ENCODE data around the gene C1QTNF6. TPM values are rescaled to one million over a fixed set of nuclear protein-coding genes. Genes with fewer than 3 reads are reported as not detected.

The C1QTNF6 gene
- total and polyA plus RNA-seq, 2 of the 4 experiments (the other 2 are of a cell fraction), result 1.1 to 10.9 TPM

DNA sequence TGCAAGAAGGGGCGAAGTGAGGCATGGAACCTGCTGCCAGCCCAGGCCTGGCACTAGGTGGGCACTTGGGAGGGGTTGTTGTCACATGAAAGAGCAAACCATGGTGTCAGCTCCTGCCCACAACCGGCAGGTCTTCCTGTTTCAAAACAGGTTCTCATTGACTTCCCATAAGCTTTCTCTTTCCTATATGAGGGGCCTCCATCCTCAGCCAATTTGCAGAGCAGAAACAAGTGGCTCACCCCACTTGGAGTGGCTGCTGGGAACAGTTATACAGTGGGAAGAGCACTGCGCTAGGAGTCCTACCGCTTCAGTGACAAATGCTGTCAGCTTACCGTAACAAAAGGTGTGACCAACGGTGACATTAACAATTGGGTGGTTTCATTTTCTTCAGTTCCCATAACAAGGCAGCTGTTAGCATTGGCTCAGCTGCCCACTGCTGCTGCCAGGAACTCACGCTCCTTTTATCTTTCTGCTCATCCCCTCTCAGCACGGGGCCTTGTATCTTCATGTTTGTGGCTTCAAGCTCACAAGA, 34.5 kb upstream of the C1QTNF6 start:
- H3K4ac ChIP-seq (ENCODE audit: low read depth, low read length), result no peak overlapping the region
- dilution Hi-C loops (cut with HindIII; ENCODE audit: low sequenced_read_pairs, unreplicated experiment) (no loop called here), in situ Hi-C loops (cut with MboI; ENCODE audit: low sequenced_read_pairs) (no loop called here), intact Hi-C loops (cut with micrococcal nuclease) (no loop called here)
- no peaks in the 10 kb centered on the region for H3K79me1 ChIP-seq (ENCODE audit: low read depth in 1 of 2, low read length in 2 of 2)
- no peak overlapping the region for H3K27ac ChIP-seq (ENCODE audit: insufficient read depth, low read length)
- no peaks in the 10 kb centered on the region for H3K36me3 ChIP-seq (ENCODE audit: control insufficient read depth, insufficient read depth, low read length)
- H2BK120ac ChIP-seq (ENCODE audit: low read depth, low read length), result no peak overlapping the region
- no TSS peak for BruUV-seq (replicated peaks)
- no peak for DNase-seq
- H2BK20ac ChIP-seq (ENCODE audit: low read depth, low read length), result no peak overlapping the region
- no peak overlapping the region for H2AK9ac ChIP-seq (replicated peaks; ENCODE audit: low read depth, low read length, poor library complexity)
- peaks cover 21% of the 10 kb centered on the region for H3K27me3 ChIP-seq (ENCODE audit: control insufficient read depth, insufficient read depth, low read length)
- H3K4me2 ChIP-seq (ENCODE audit: low read depth, low read length), result no peak overlapping the region
- H3K18ac ChIP-seq (ENCODE audit: low read depth, low read length), result no peak overlapping the region
- H2AFZ ChIP-seq (replicated peaks; ENCODE audit: low read length, poor library complexity), result no peak overlapping the region
- no peak overlapping the region for H4K5ac ChIP-seq (ENCODE audit: low read depth, low read length)
- H3K9me3 ChIP-seq (ENCODE audit: control insufficient read depth, insufficient read depth, low read length), result peaks cover 6% of the 10 kb centered on the region
- H3K9ac ChIP-seq (ENCODE audit: low read depth, low read length), result no peak overlapping the region
- ChIA-PET POLR2A (ENCODE audit: unreplicated experiment) (no interaction called here), CTCF (no interaction called here)
- H3K23ac ChIP-seq (ENCODE audit: low read depth, low read length), result no peak overlapping the region
- H4K20me1 ChIP-seq (ENCODE audit: insufficient read depth, low read length), result no peaks in the 10 kb centered on the region; the same call in 1 of the 2 replicates
- no peak overlapping the region for H3K14ac ChIP-seq (replicated peaks; ENCODE audit: low read depth, low read length)
- 88% methylated on average over 3 of the region's 8 CpGs; no CpG with 5 or more reads in 1 of the 2 experiments for WGBS, 2 experiments (ENCODE audit: extremely low coverage in 2 of 2, insufficient read length in 1 of 2)
- H2BK5ac ChIP-seq (ENCODE audit: low read depth, low read length, poor library complexity, severe bottlenecking), result no peak overlapping the region
- no peak overlapping the region for H3K56ac ChIP-seq (ENCODE audit: extremely low read depth, insufficient read depth, low read length)
- H3K9me1 ChIP-seq (ENCODE audit: insufficient read depth, low read length), result no peaks in the 10 kb centered on the region
- no peak overlapping the region for H4K8ac ChIP-seq (ENCODE audit: low read depth in 2 of 2, low read length in 2 of 2)
- no peak overlapping the region for H4K91ac ChIP-seq (ENCODE audit: insufficient read depth, low read depth, low read length)
- H3K4me1 ChIP-seq (ENCODE audit: control insufficient read depth, insufficient read depth, low read length), result no peaks in the 10 kb centered on the region
- no peak overlapping the region for H3K4me3 ChIP-seq (ENCODE audit: insufficient read depth, low read depth, low read length)
- no peak overlapping the region for H2BK15ac ChIP-seq (ENCODE audit: low read depth, low read length)
- no peak for TF ChIP-seq CHD1 (IDR thresholded peaks at IDR 0.05; ENCODE audit: low read depth, low read length)
- TF ChIP-seq, protein P1, sequence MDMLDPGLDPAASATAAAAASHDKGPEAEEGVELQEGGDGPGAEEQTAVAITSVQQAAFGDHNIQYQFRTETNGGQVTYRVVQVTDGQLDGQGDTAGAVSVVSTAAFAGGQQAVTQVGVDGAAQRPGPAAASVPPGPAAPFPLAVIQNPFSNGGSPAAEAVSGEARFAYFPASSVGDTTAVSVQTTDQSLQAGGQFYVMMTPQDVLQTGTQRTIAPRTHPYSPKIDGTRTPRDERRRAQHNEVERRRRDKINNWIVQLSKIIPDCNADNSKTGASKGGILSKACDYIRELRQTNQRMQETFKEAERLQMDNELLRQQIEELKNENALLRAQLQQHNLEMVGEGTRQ (IDR thresholded peaks at IDR 0.05; ENCODE audit: low read depth, low read length), result no peak
- no peak for TF ChIP-seq MAFK (IDR thresholded peaks at IDR 0.05; ENCODE audit: low read depth, low read length)
- TF ChIP-seq MXI1 (IDR thresholded peaks at IDR 0.05; ENCODE audit: borderline replicate concordance, low read depth, low read length), result no peak
- no peak for TF ChIP-seq BHLHE40 (IDR thresholded peaks at IDR 0.05; ENCODE audit: low read depth, low read length)
- TF ChIP-seq RFX5 (IDR thresholded peaks at IDR 0.05; ENCODE audit: low read depth, low read length), result no peak
- no peak for TF ChIP-seq SMC3 (IDR thresholded peaks at IDR 0.05; ENCODE audit: low read depth, low read length)
- no peak for TF ChIP-seq CEBPB (IDR thresholded peaks at IDR 0.05; ENCODE audit: low read depth, low read length)
- TF ChIP-seq RAD21 (IDR thresholded peaks at IDR 0.05; ENCODE audit: low read length), result no peak
- TF ChIP-seq POLR2A (IDR thresholded peaks at IDR 0.05; ENCODE audit: low read depth, low read length), result no peak
- no peak for TF ChIP-seq FOS (IDR thresholded peaks at IDR 0.05; ENCODE audit: low read depth, low read length)
- TF ChIP-seq, protein P2, sequence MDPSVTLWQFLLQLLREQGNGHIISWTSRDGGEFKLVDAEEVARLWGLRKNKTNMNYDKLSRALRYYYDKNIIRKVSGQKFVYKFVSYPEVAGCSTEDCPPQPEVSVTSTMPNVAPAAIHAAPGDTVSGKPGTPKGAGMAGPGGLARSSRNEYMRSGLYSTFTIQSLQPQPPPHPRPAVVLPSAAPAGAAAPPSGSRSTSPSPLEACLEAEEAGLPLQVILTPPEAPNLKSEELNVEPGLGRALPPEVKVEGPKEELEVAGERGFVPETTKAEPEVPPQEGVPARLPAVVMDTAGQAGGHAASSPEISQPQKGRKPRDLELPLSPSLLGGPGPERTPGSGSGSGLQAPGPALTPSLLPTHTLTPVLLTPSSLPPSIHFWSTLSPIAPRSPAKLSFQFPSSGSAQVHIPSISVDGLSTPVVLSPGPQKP (IDR thresholded peaks at IDR 0.05; ENCODE audit: borderline replicate concordance, low read depth, low read length), result no peak
- TF ChIP-seq RCOR1 (IDR thresholded peaks at IDR 0.05; ENCODE audit: insufficient replicate concordance, low read length), result no peak
- H2AK5ac ChIP-seq (ENCODE audit: low read depth, low read length), result no peak overlapping the region
- ATAC-seq (ENCODE audit: low read depth), result no peak
